ENCODE measurements around the gene CD58. TPM values are rescaled to one million over a fixed set of nuclear protein-coding genes. Genes with fewer than 3 reads are reported as not detected.
"Not testable (repeated sequence)": the region's sequence is repeated elsewhere in the genome, so short reads cannot be mapped to it uniquely, and the experiment has no call there.

Gene CD58, protein sequence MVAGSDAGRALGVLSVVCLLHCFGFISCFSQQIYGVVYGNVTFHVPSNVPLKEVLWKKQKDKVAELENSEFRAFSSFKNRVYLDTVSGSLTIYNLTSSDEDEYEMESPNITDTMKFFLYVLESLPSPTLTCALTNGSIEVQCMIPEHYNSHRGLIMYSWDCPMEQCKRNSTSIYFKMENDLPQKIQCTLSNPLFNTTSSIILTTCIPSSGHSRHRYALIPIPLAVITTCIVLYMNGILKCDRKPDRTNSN
- total RNA-seq, result 19.6 and 24.8 TPM in 2 replicates

DNA sequence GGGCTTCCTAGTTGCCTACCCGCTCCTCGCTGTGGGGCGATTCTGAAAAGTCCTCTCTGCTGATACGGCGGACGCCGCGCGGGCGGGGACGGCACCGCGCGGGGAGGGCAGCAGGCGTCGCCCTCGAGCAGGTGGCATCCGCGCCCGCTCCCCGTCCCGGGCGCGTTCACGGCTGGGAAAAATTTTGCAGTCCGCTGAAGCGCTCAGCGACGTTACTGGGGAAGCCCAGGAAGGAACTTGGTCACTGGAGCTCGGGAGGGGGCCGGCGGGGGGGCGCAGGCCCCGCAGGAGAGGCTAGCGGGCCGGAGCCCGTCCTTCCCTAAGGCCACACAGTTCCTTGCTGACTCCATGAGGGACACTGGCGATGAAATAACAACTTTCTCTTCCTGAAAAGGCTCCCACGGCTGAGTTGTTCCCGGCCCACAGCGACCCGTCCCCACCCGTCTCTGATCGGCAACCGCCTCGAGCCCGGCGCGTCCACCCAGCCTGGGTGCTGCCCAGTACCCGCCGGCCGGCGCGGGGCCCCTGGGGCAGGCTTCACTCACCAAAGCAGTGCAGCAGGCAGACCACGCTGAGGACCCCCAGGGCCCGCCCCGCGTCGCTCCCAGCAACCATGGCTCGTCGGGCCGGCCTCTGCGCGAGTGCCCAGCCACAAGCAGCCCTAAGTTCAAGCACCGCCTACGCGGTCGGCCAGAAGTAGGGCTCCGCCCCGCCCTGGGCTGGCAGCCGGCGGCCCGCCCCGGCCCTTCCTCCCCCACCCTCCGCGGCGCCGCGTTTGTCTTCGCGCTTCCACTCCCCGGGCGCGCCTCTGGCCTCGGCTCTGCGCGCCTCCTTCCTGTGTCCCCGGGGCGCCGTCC lies at the start of gene CD58:
Gene CD58, minus strand, starts transcription at position 669 of the 857 bp plus-strand sequence. Its CDS starts 54 bp downstream, at position 615.
- peak; percentile 77 to 88 for DNase-seq (ENCODE audit: low read depth in 2 of 2)

DNA sequence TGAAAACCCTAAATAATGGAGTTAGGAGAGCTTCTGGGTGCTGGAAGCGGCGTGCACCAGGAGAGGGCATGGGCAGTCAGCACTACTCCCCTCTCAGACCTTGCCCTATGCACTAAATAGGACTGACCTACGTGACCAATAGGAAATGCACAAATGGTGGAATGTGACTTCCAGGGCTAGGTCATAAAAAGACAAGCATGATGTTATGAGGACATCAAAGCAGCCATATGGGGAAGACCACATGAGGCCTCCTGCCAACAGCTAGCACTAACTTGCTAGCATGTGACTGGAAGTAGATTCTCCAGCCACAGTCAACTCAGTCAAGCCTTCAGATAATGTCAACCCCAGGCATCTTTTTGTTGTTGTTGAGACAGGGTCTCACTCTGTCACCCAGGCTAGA lies 49.6 kb upstream of the CD58 start:
- not testable (repeated sequence) for DNase-seq (ENCODE audit: low read depth in 2 of 2)

- DNase-seq (ENCODE audit: low read depth in 2 of 2), result not testable (repeated sequence)
These were observed 48.3 kb upstream of the CD58 start for GRCh38 chr1:116619106-116619505.

DNA sequence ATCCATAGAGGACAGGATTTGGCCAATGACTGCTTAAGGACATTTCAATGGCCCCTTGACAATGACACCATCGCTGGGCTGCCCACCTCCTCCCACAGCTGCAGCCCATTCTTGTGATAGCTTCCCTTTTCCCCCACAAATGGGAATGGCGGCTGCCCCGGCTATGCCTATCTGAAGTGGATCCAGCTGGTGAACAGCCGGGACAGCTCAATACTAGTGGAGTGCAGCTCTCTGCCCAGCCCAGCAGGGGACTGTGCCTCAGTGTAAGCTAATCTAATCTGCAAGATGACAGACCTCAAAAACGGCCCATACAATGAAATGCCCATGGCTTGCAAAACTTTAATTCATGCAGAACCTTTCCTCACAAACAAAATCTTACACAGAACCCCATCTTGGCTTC lies 47.0 kb upstream of the CD58 start:
- DNase-seq (ENCODE audit: low read depth in 2 of 2), result not testable (repeated sequence)

DNA sequence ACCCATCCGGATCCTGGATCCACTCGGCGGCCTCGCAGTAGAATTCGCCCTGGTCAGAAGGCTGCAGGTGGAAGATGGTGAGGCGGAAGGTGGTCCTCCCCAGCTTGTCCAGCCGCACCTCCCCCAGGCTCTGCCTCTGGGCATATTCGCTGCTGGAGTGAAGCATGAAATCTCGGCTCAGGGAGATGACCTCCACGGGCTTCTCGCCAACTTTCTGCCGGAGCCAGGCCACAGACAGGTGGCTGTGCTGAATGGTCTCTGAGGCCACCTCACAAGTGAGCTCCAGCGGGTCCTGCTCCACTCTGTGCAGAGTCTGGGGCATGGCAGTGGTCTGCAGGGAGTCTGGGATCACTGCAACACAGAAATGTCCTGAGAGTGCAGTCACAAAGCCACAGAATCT lies 43.0 kb upstream of the CD58 start:
- not testable (repeated sequence) for DNase-seq (ENCODE audit: low read depth in 2 of 2)

DNA sequence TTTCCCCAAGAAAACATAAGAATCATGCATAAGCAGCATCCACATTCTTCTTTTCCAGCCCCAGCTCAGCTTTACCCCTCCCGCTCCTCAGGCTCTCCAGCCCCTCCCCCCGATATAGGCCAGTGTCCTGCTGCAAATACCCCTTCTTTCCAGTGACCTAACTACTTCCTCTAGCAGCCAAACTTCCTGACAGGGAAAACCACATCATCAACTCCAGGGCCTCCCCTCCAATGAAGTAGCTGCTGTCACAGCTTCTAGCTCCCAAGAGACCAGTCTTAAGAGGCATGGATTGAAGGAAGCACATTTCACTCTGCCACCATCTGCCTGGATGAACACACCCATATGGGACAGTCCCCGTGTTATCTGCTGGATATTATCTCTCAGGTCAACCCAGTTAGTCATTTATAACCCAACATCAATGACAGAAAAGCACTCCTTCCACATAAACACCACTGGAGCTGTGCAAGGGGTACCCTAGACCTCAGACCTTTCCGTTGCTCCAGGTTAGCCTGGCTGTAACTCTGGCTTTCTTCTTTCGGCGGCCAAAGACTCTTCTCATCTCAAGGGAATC lies 39.1 kb upstream of the CD58 start:
- DNase-seq (ENCODE audit: low read depth in 2 of 2), result not testable (repeated sequence)

DNA sequence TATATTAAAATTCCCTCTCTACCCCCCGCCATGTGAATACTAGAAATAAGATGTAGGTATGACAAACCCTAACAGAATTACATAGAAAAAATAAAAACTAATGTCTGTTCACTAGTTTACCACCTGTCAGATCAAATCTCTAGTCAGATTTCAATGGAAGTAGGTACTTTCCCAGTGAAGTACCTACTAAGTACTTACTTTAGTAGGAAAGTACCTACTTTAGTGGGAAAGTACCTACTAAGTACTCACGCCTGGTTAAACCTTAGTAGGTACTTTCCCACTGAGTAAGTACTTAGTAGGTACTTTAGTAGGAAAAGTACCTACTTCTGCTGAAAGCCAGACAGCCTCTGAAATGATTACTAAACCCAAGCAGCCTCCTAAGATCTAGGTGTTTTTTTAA lies 38.0 kb upstream of the CD58 start:
- DNase-seq (ENCODE audit: low read depth in 2 of 2), result not testable (repeated sequence)

DNA sequence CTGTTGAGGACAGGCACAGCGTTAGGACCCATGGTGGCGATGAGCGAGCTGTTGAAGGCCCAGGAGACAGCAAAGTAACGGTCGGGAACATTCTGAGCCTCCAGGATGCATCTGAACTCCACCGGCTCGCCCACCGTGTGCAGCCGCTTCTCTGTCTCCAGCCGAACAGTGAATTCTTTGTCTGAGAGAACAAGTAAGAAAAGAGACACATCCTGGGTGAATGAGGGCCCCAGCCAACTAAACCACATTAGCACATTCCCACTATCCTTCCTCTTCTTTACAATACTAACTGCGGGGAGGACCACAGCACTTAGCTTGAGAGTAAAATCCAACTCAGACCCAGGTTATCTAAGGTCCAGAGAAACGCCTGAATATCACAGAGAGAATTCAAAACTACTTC lies 37.3 kb upstream of the CD58 start:
- not testable (repeated sequence) for DNase-seq (ENCODE audit: low read depth in 2 of 2)

DNA sequence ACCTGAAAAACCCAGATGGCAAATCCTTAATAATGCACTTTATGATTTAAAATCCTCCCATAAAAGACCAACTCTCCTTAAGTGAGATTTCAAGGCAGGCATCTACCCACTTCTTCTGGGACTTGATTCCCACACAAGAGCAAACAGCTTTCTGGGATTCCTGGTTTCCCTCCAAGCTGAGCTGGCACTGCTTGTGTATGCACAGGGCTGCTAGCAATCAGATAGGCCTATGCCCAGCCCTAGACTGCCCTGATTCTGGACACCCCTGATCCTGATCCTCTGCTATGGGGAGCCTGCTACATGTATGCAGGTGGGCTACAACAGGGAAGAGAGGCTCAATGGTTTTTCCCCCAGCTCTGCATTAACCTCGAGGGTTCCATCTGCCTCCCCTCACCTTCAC lies 36.6 kb upstream of the CD58 start:
- not testable (repeated sequence) for DNase-seq (ENCODE audit: low read depth in 2 of 2)

- DNase-seq (ENCODE audit: low read depth in 2 of 2), result not testable (repeated sequence)
These were observed 35.2 kb upstream of the CD58 start for GRCh38 chr1:116606067-116606466.

- no peak for DNase-seq (ENCODE audit: low read depth in 2 of 2)
These were observed 34.5 kb upstream of the CD58 start for GRCh38 chr1:116605315-116605714.

DNA sequence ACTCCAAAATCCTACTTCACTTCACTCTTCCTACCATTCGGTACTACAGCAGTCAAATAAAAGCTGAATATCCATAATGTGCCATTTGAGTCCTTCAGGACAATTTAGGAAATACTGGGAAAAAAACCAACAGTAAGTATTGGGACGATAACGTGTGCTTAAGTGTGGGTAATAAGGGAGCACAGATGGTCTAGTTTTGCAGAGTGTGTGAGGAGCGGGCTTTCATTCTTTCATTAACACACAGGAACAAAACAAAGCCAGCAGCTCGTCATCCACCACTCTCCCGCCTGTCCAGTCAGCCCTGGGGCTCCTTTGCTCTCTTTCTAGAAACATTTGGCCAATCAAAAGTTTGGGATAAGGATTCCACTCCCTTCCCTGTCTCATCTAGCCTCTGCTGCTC lies 33.6 kb upstream of the CD58 start:
- DNase-seq (ENCODE audit: low read depth in 2 of 2), result not testable (repeated sequence)

DNA sequence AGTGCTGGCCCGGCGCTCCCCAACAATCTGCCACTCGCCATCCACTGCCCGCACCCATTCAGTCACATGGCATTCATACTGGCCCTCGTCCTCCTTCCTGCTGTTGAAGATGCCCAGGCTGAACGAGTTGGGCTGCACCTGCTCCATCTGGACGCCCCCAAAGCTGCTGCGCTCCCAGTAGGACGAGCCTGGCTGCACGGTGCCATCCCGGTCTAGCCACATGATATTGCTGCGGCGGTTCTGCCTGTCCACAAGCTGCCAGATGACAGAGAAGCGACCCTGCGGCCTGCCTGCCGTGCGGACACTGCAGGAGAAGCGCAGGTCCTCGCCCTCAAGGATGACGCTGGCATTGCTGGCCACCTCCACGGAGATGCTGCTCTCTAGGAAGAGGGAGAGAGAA lies 32.8 kb upstream of the CD58 start:
- DNase-seq (ENCODE audit: low read depth in 2 of 2), result not testable (repeated sequence)

- not testable (repeated sequence) for DNase-seq (ENCODE audit: low read depth in 2 of 2)
These were observed 28.5 kb upstream of the CD58 start for GRCh38 chr1:116599369-116599768.

- not testable (repeated sequence) for DNase-seq (ENCODE audit: low read depth in 2 of 2)
These were observed 27.7 kb upstream of the CD58 start for GRCh38 chr1:116598420-116599036.

GRCh38 chr1:116597388-116597787 lies 26.6 kb upstream of the CD58 start:
- DNase-seq (ENCODE audit: low read depth in 2 of 2), result not testable (repeated sequence)

GRCh38 chr1:116596742-116597307 lies 26.0 kb upstream of the CD58 start:
- DNase-seq (ENCODE audit: low read depth in 2 of 2), result not testable (repeated sequence)

DNA sequence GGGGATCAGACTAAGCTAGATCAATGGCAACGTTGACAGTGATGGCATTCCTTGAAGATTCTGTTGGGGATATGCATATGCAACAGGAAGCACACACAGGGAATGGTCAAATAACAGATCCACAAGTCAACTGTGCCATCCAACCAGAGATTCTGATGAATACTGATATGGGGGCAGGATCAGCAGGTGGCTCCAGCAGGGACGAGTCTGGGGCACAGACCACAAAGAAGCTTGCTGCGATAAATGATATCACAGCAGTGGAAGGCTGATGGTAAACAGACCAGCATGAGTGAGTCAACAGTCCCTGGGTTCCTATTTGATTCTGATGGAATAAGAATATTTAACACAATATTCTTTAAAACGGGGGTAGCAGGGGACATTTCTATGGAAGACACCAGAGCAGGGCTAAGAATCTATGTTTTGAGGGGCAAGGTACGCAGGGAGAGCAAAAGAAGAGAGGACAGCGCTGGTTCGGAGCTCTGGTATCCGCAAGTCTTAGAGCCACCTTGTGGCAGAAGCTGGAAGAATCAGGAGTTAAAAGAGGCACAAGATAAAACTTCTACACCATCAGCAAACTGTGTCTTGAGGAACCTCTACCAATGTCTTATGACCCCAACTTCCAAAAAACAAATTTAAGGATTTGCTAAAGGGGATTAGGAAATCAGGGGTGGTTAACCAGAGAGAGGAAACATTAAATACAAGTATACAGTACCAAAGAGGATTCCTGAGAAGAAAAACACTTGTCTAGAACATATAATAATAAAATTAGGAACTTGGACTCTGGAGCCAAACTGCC lies 25.3 kb upstream of the CD58 start:
- DNase-seq (ENCODE audit: low read depth in 2 of 2), result peak in 1 of 2 donors; percentile 32

DNA sequence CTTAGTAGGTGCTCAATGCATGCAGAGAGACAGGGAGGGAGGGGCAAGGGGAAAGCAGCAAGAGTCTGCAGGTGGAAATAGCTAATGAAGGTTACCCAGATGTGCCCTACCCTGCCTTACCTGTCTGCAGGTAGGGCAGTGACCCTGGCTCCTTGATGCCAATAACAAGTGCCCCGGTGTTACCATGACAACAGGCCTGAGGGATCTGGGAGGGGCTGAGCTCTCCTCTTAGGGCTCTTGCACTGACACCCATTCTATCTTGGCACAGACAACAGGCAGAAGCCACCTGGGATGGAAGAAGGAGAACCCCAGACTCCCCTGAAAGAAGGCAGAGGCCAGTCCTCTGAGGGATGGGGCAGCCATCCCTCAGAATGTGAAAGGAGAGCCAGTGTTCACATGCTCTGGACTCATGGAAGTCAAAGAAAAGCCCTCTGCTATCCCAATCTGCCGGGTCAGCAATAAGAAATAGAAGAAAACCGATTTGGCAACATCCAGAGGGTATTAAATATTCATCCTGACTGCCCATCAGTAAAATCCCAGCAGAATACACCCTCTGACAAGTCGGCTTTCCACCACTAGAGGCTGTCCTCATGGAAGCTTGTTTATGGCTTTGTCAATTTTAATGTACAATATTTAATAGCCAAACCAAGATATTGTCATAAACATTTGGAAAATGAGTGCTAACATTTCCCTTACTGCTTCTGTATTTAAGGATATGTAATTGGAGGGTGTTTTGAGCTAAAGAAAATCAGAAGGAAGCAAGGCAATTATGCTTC lies 24.4 kb upstream of the CD58 start:
- peak in 1 of 2 donors; percentile 12 for DNase-seq (ENCODE audit: low read depth in 2 of 2)

DNA sequence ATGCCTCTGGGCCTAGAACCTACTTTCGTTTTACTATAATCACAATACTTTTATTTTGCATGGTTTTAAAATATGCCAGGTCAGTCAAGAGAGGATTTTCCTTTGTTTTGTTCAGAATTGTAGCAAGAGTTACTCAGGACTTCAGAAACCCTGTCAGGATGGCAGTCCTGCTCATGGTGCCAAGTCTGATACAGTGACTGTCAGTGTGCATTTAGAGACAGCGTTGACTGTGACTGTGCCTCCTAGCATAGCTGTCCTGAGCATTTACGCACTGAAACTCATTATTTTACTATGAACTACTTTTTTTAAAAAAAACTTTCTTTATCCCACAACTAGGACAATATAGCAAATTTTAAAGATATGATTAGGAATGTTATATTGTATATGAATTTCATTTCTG lies 23.2 kb upstream of the CD58 start:
- not testable (repeated sequence) for DNase-seq (ENCODE audit: low read depth in 2 of 2)
